LNCAP (cell line): Measurements from ENCODE around the gene LIPC.

Experiments used
- TF ChIP-seq, protein P1 (sequence below): fragments of 450-650 bp; IDR thresholded peaks from 2 replicates; pipeline ENCODE4 v1.5.1; 2017; ENCODE audit warnings: mild to moderate bottlenecking

LIPC gene

DNA sequence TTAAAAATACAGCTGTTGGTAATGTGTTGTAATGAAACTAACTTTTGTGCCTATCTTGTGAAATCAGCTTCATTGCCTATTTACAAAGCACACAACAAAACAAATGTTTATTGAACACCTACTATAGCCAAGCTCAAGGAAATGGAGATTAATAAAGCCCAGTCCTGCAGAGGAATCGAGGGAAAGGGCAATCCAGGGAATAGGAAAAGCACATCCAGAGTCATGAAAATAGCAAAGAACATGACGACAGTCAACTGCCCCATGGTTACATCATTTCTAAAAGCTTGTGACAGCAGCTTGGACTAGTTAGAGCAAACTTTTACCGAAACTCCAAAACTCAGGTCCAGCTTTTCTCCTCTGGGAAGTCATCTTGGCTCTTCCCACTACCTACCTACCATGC, 157.3 kb downstream of the LIPC start:
- TF ChIP-seq, protein P1, sequence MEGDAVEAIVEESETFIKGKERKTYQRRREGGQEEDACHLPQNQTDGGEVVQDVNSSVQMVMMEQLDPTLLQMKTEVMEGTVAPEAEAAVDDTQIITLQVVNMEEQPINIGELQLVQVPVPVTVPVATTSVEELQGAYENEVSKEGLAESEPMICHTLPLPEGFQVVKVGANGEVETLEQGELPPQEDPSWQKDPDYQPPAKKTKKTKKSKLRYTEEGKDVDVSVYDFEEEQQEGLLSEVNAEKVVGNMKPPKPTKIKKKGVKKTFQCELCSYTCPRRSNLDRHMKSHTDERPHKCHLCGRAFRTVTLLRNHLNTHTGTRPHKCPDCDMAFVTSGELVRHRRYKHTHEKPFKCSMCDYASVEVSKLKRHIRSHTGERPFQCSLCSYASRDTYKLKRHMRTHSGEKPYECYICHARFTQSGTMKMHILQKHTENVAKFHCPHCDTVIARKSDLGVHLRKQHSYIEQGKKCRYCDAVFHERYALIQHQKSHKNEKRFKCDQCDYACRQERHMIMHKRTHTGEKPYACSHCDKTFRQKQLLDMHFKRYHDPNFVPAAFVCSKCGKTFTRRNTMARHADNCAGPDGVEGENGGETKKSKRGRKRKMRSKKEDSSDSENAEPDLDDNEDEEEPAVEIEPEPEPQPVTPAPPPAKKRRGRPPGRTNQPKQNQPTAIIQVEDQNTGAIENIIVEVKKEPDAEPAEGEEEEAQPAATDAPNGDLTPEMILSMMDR, result no peak

DNA sequence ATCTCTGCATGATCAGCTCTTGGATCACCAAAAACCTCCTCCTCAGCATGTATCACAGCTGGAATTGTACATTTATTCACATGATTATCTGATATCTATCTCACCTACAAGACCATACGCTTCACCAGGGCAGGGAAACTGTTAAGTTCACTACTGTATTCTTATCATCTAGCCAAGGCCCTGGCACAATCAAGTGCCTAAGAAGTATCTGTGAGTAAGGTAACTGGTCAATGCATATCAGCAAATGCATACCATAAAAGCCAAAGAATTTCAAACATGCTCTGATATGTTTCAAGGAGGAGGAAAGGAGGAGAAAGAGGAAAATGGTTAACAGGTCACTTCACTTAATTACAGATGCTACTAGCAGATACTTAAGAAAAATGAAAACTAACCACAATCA, 158.4 kb downstream of the LIPC start:
- TF ChIP-seq, protein P1, result no peak

DNA sequence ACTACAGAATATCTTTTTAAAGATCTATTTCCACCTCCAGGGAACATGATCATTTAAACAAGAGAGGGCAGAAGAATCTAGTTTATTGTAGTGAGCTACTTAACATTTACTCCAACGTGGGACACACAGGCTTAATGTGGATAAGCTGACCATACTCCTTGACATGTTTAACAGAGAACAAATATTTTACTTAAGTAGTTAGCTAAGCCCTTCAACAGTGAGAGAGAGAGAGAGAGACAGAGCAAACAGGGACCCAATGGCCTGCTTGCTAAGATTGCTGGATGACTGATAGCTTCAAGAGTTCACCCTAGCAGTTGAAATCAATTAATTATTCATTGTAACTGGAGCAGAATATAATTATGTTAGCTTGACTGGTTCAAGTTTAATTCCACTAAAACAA, 159.1 kb downstream of the LIPC start:
- TF ChIP-seq, protein P1, result no peak

GRCh38 chr15:58593870-58594269, 162.1 kb downstream of the LIPC start:
- TF ChIP-seq, protein P1, result no peak

GRCh38 chr15:58594898-58595297, 163.1 kb downstream of the LIPC start:
- TF ChIP-seq, protein P1, result no peak

DNA sequence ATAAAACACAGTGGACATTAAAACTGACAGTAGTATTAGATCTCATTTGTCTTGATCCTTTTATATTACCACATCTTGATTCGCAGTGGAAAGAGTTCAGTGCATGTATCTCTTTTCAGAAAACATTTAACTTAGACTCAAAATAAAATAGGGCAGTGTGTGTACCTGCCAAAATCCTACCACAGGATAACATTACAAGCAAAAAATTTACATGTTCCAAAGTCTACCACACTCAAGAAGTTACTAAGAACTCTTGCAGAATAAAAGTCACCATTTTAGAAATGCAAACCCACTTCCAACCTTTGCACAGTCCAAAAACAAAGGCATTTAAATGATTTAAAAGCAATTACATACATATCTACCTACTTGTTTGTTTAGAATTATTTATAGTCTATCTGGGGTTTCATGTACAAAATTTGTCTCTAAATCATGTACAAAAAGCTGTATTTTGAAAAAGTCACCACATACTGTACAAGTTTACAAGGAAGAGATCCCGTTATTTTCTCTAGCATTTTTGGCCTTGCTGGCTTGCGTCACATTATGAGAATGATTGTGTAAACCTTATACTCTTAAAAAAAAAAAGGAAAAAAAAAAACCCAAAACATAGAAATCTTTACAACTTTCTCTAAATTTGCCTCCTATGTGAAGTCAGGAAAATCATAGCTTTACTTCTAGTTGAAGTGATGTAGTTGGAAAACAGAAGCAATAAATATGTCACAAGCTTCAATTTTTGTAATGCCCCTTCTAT, 163.9 kb downstream of the LIPC start:
- TF ChIP-seq, protein P1, result no peak

- TF ChIP-seq, protein P1, result no peak
These were observed 166.4 kb downstream of the LIPC start for GRCh38 chr15:58597943-58598828.
